ENCODE measurements around the gene PCSK4. TPM values are rescaled to one million over a fixed set of nuclear protein-coding genes. Genes with fewer than 3 reads are reported as not detected.

Gene PCSK4
- total RNA-seq, 6 donors from 2014 or later, result 2.7 to 47.1 (median 6.8) TPM

DNA sequence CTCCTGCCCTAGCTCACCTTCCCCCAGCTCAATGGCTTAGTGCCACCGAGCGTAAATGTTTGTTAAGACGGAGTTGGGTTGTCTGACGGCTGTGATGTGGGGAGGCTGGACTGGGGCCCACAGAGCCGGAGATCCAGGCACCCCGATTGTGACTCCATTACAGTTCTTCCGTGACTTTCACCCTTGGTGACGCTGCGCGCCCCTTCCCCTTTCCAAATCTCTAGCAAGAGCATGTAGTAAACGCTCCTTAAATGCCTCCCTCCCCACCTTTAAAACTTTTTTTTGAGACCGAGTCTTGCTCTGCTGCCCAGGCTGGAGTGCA is 1.7 kb upstream of the PCSK4 start:
- peak overlapping the region in 2 of 4 donors; percentile 66 to 69 for H3K4me3 ChIP-seq
- H3K4me1 ChIP-seq, result peaks cover 14 to 29% (median 19%) of the 10 kb centered on the region in 4 donors
- H3K27ac ChIP-seq, result no peak overlapping the region
- no peaks in the 10 kb centered on the region for H3K9me3 ChIP-seq
- TF ChIP-seq, protein P1, sequence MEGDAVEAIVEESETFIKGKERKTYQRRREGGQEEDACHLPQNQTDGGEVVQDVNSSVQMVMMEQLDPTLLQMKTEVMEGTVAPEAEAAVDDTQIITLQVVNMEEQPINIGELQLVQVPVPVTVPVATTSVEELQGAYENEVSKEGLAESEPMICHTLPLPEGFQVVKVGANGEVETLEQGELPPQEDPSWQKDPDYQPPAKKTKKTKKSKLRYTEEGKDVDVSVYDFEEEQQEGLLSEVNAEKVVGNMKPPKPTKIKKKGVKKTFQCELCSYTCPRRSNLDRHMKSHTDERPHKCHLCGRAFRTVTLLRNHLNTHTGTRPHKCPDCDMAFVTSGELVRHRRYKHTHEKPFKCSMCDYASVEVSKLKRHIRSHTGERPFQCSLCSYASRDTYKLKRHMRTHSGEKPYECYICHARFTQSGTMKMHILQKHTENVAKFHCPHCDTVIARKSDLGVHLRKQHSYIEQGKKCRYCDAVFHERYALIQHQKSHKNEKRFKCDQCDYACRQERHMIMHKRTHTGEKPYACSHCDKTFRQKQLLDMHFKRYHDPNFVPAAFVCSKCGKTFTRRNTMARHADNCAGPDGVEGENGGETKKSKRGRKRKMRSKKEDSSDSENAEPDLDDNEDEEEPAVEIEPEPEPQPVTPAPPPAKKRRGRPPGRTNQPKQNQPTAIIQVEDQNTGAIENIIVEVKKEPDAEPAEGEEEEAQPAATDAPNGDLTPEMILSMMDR (IDR thresholded peaks at IDR 0.05), result no peak
- TF ChIP-seq EP300 (IDR thresholded peaks at IDR 0.05) (no peak), POLR2A (IDR thresholded peaks at IDR 0.05) (peak in 1 of 4 donors; percentile 12), POLR2AphosphoS5 (IDR thresholded peaks at IDR 0.05) (no peak)
- H3K27me3 ChIP-seq, result no peaks in the 10 kb centered on the region
- DNase-seq (no peak), ATAC-seq (ENCODE audit: low FRiP score in 2 of 2) (no peak)
- no peaks in the 10 kb centered on the region for H3K36me3 ChIP-seq
- 56 to 67% methylated on average over 12 of the region's 12 CpGs for WGBS, 2 donors

DNA sequence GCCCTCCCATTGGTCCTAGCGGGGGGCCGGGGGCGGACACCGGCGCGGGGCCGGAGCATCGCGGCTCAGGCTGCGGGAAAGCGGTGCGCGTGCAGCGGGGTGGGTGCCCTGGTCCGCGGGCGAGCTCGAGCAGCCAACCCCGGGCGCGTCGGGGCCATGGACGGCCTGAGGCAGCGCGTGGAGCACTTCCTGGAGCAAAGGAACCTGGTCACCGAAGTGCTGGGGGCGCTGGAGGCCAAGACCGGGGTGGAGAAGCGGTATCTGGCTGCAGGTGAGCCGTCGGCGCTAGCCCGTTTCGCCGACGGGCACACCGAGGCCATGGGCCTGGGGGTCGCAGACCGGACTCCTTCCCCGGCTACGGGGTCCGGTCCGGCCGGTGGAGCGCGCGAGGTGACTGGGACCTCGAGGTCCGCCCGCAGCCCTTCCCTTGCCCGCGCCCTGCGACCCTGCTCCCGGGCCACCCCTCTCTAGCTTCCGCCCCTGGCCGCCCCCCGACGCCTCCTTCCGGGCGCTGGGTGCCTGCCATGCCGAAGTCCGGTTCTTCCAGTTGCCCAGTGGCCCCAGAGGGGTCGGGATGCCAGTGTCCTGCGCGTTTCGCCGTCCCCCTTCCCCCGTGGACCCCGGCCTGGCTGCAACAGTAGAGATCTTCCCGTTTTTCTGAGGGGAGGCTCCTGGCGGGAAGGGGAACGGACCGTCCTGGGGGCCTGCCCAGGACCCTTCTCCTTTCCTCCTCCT is 1.1 kb upstream of the PCSK4 start, which contains the start of gene REEP6:
REEP6 (plus strand) TSS at position 68 of the 735 bp plus-strand sequence; CDS start at position 157, 89 bp downstream.
- Histone ChIP-seq H3K27ac (peak within 1 kb of the TSS; percentile 52 to 83 (median 68)), H3K27me3 (no peaks in the 10 kb centered on the region), H3K9me3 (no peaks in the 10 kb centered on the region), H3K4me1 (peaks cover 14 to 23% (median 19%) of the 10 kb centered on the region in 4 donors), H3K36me3 (no peaks in the 10 kb centered on the region), H3K4me3 (peak within 1 kb of the TSS; percentile 38 to 69 (median 62))
- no peak for ATAC-seq (ENCODE audit: low FRiP score in 2 of 2)
- DNase-seq, result peak in 1 of 2 donors; percentile 89
- TF ChIP-seq EP300 (IDR thresholded peaks at IDR 0.05) (no peak), POLR2AphosphoS5 (IDR thresholded peaks at IDR 0.05) (no peak), POLR2A (IDR thresholded peaks at IDR 0.05) (peak in 1 of 4 donors; percentile 54)
- TF ChIP-seq, protein P1 (IDR thresholded peaks at IDR 0.05), result peak in 1 of 6 experiments; percentile 27
- WGBS, 2 donors, result 4 to 14% methylated on average over 13 to 46 of the region's 73 CpGs

DNA sequence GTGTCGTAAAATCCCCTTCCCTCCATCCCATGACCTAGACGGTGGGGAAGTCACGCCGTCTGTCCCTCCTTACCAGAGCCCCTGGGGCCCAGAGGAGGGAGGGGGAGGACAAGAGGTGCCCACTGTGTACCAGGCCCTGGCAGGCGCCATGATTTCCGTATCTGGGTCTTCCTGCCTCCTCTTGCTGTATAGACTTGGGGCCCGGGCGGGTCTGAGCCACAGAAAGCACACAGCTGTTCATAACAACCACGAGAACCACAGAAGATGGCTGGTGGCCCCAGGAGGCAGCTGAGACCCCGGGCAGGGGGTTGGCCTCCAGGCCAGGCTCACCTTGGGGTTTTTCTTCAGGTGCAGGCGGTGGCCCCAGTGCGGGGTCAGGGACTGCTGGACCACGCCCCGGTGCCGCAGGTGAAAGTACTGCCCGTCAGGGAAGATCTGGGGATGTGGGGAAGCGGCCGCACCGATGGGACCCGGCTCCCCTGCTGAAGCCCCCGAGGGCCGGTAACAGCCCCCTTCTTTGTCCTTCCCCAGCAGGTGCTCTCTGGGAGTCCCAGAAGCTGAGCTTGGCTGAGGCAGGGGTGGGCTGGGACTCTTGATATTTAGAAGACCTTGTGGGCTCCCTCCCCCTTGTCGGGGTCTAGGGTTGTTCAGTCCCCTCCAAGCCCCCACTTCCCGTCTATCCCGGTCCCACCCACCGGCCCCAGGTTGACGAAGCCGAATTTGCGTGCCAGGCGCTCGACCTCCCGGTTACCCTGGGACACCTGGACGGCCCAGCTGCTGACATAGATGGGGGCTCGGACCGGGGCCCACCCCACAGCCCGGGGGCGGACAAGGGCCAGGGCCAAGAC is 463 bp downstream of the PCSK4 start:
- peak overlapping the region; percentile 52 to 83 (median 68) for H3K27ac ChIP-seq
- ATAC-seq (ENCODE audit: low FRiP score in 2 of 2) (no peak), DNase-seq (peak in 1 of 2 donors; percentile 74)
- no peaks in the 10 kb centered on the region for H3K36me3 ChIP-seq
- H3K4me3 ChIP-seq, result peak overlapping the region; percentile 38 to 69 (median 62)
- no peaks in the 10 kb centered on the region for H3K9me3 ChIP-seq
- TF ChIP-seq POLR2AphosphoS5 (IDR thresholded peaks at IDR 0.05) (no peak), POLR2A (IDR thresholded peaks at IDR 0.05) (no peak), EP300 (IDR thresholded peaks at IDR 0.05) (no peak)
- TF ChIP-seq, protein P1 (IDR thresholded peaks at IDR 0.05), result no peak
- 20 to 36% methylated on average over 10 to 37 of the region's 37 CpGs for WGBS, 2 donors
- H3K4me1 ChIP-seq, result peaks cover 14 to 21% (median 19%) of the 10 kb centered on the region in 4 donors
- H3K27me3 ChIP-seq, result no peaks in the 10 kb centered on the region

DNA sequence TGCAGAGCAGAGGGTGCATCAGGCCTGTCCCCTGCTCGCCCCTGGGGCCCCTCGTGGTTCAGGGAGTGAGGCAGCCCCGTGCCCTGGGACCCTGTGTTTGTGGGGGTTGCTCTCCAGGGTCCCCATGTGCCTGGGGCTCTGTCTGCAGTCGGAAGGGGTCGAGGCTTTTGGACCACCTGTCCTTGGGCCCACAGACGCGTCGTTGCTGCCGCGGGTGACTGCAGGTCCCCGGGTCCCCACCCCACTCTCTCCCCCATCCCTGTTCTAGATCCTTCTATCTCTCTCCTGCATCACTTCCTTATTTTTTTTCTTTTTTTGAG is 1.9 kb downstream of the PCSK4 start:
- TF ChIP-seq POLR2AphosphoS5 (IDR thresholded peaks at IDR 0.05) (no peak), POLR2A (IDR thresholded peaks at IDR 0.05) (no peak), EP300 (IDR thresholded peaks at IDR 0.05) (no peak)
- TF ChIP-seq, protein P1 (IDR thresholded peaks at IDR 0.05), result no peak
- H3K9me3 ChIP-seq, result no peaks in the 10 kb centered on the region
- WGBS, 2 donors, result 84 to 90% methylated on average over 8 to 11 of the region's 11 CpGs
- DNase-seq (no peak), ATAC-seq (ENCODE audit: low FRiP score in 2 of 2) (no peak)
- no peak overlapping the region for H3K27ac ChIP-seq
- H3K4me1 ChIP-seq, result peaks cover 14 to 21% (median 19%) of the 10 kb centered on the region in 4 donors
- no peaks in the 10 kb centered on the region for H3K36me3 ChIP-seq
- H3K27me3 ChIP-seq, result no peaks in the 10 kb centered on the region
- no peak overlapping the region for H3K4me3 ChIP-seq

Data from upper lobe of left lung (tissue), 6 donors.